ENCODE results near the gene KANK4. TPM values are rescaled to one million over a fixed set of nuclear protein-coding genes. Genes with fewer than 3 reads are reported as not detected.

The KANK4 gene
- total and polyA plus RNA-seq, 8 donors = 2.4 to 12.5 (median 8.6) TPM

GRCh38 chr1:62356257-62356835 lies 37.1 kb upstream of the KANK4 start:
- intact Hi-C loops (cut with DNase I) = no loop called here
- FAIRE-seq (no peak), ATAC-seq (peak in 2 of 4 donors; percentile 39 to 68), DNase-seq (no peak)
- Histone ChIP-seq H3K9me3 (no peaks in the 10 kb centered on the region), H3K27me3 (no peaks in the 10 kb centered on the region), H3K27ac (no peak overlapping the region), H3K4me3 (no peak overlapping the region), H3K4me1 (peaks cover 0 to 4% (median 4%) of the 10 kb centered on the region in 3 donors), H3K36me3 (no peaks in the 10 kb centered on the region)
- no peak for TF ChIP-seq CTCF (IDR thresholded peaks at IDR 0.05)
- 93 to 100% methylated on average over 1 of the region's 1 CpG for WGBS, 2 donors

- TF ChIP-seq CTCF (IDR thresholded peaks at IDR 0.05) = no peak
- H3K27me3 ChIP-seq = no peaks in the 10 kb centered on the region
- FAIRE-seq (no peak), ATAC-seq (no peak), DNase-seq (no peak)
- H3K27ac ChIP-seq = no peak overlapping the region
- H3K4me1 ChIP-seq = no peaks in the 10 kb centered on the region
- 89% methylated on average over 8 of the region's 8 CpGs for WGBS, 2 donors
- intact Hi-C loops (cut with DNase I) = no loop called here
- no peaks in the 10 kb centered on the region for H3K9me3 ChIP-seq
- no peaks in the 10 kb centered on the region for H3K36me3 ChIP-seq
- H3K4me3 ChIP-seq = no peak overlapping the region
Observed at GRCh38 chr1:62355095-62355494, 35.9 kb upstream of the KANK4 start.

DNA sequence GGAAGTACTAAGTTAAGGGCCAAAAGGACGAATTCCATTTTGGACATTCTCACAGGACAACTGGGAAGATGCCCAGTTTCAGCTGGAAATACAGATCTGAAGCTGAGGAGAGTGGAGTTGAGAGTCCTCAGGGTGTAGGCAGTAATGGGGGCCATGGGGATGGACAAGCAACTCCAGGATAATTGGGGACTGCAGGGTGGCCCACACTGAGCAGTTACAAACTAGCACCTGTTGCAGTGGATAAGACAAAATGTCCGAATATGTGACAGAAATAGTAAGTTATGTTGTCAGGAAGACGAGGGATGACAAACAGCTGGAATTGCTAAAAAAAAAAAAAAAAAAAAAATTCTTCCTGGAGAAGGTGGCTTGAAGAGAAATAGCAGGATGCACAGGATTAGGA lies 34.6 kb upstream of the KANK4 start:
- Histone ChIP-seq H3K27ac (no peak overlapping the region), H3K27me3 (no peaks in the 10 kb centered on the region), H3K4me1 (peaks cover 0 to under 1% (median under 1%) of the 10 kb centered on the region in 3 donors), H3K9me3 (no peaks in the 10 kb centered on the region), H3K36me3 (no peaks in the 10 kb centered on the region), H3K4me3 (no peak overlapping the region)
- 67 to 69% methylated on average over 3 of the region's 3 CpGs for WGBS, 2 donors
- TF ChIP-seq CTCF (IDR thresholded peaks at IDR 0.05) = no peak
- no peak for DNase-seq
- intact Hi-C loops (cut with DNase I) = no loop called here
- FAIRE-seq = no peak
- ATAC-seq = no peak

DNA sequence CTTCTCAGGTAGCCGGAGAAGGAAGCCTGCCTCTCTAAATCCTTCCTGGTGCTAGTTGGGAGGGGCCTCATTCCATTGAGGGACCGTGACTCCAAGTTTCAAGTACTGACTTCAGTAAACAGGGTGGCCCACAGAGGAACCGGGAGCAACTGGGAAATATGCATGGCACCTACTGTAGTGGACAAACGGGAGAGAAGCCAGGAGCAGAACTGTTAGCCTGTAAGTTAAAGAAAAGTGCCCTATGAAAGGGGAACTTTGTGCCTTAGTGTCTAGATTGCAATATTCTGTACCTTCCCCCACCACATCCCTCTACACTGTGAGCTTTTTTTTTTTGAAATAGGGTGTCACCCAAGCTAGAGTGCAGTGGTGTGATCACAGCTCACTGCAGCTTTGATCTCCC lies 33.2 kb upstream of the KANK4 start:
- DNase-seq = no peak
- 88 to 90% methylated on average over 4 of the region's 4 CpGs for WGBS, 2 donors
- no peak for TF ChIP-seq CTCF (IDR thresholded peaks at IDR 0.05)
- no peaks in the 10 kb centered on the region for H3K27me3 ChIP-seq
- no peak for FAIRE-seq
- no peaks in the 10 kb centered on the region for H3K36me3 ChIP-seq
- no peaks in the 10 kb centered on the region for H3K9me3 ChIP-seq
- peaks cover 0 to 4% (median 3%) of the 10 kb centered on the region in 3 donors for H3K4me1 ChIP-seq
- no peak for ATAC-seq
- no peak overlapping the region for H3K27ac ChIP-seq
- intact Hi-C loops (cut with DNase I) = no loop called here
- no peak overlapping the region for H3K4me3 ChIP-seq

DNA sequence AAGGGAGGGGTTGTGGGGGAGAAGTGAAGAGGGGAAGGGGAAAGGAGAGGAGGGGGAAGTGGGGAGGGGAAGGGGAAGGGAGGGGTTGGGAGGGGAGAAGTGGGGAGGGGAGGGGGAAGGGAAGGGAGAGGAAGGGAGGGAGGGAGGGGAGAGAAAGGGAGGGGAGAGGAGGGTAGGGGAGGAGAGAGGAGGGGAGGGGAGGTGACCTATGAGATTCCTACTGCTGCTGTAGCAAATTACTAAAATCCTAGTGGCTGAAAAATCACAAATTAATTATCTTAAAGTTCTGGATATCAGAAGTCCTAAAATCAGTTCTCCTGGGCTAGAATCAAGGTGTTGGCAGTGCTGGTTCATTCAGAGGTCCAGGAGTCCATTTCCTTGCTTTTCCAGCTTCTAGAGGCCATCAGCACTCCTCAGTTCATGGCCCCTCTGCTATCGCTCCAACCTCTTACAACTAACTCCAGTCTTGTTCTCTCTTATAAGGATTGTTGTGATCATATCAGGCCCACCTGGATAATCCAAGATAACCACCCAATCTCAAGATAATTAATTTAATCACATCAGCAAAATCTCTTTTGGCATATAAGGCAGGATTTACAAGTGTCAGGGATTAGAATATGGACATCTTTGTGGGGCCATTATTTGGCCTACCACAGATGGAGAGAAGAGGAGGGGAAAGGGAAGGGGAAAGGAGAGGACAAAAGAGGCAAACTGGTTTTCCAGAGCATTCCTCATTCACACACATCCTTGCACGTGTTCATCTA lies 30.4 kb upstream of the KANK4 start:
- no peak for ATAC-seq
- no peak overlapping the region for H3K27ac ChIP-seq
- no peaks in the 10 kb centered on the region for H3K27me3 ChIP-seq
- no peak for TF ChIP-seq CTCF (IDR thresholded peaks at IDR 0.05)
- peaks cover 0 to 4% (median 3%) of the 10 kb centered on the region in 3 donors for H3K4me1 ChIP-seq
- intact Hi-C loops (cut with DNase I) = no loop called here
- no peak overlapping the region for H3K4me3 ChIP-seq
- no peaks in the 10 kb centered on the region for H3K36me3 ChIP-seq
- DNase-seq = no peak
- H3K9me3 ChIP-seq = no peaks in the 10 kb centered on the region
- no peak for FAIRE-seq
- WGBS, 2 donors = 89 to 92% methylated on average over 2 of the region's 2 CpGs
